Uterus (tissue), 2 donors: ENCODE data around the gene ITSN2.

Experiments
- CTCF ChIP-seq, 4 experiments: fragments of 200-600 bp in 2 of 4; fragments of 450-650 bp in 2 of 4; sonication (generic) in 2 of 4; IDR thresholded peaks; one replicate each; pipeline ENCODE4 v1.5.1; 2016 to 2019; ENCODE audit warnings: antibody characterized with exemption in 4 of 4, mild to moderate bottlenecking in 2 of 4, moderate library complexity in 1 of 4
- POLR2A ChIP-seq, 2 donors: fragments of 450-650 bp; IDR thresholded peaks; one replicate each; pipeline ENCODE4 v1.6.1; 2016; ENCODE audit warnings: antibody characterized with exemption in 2 of 2, mild to moderate bottlenecking in 1 of 2, moderate library complexity in 1 of 2

- TF ChIP-seq CTCF (IDR thresholded peaks at IDR 0.05) (no peak), POLR2A (IDR thresholded peaks at IDR 0.05) (no peak)
These were observed 150.8 kb downstream of the ITSN2 start for GRCh38 chr2:24209389-24210105.
